Measurements from ENCODE around the gene LDB2. TPM values are rescaled to one million over a fixed set of nuclear protein-coding genes. Genes with fewer than 3 reads are reported as not detected.

LDB2 gene
- total RNA-seq, 1 experiment from 2014 or later, result not detected

- DNase-seq, result no peak
Measured at GRCh38 chr4:16865897-16866283, 32.6 kb downstream of the LDB2 start.

GRCh38 chr4:16865209-16865896, 33.1 kb downstream of the LDB2 start:
- Mint-ChIP-seq H3K27ac (ENCODE audit: unreplicated experiment) (no peak overlapping the region), H3K27me3 (ENCODE audit: unreplicated experiment) (no peaks in the 10 kb centered on the region), H3K36me3 (ENCODE audit: insufficient read depth, unreplicated experiment) (no peaks in the 10 kb centered on the region), H3K4me1 (ENCODE audit: low read depth, unreplicated experiment) (no peaks in the 10 kb centered on the region), H3K9me3 (ENCODE audit: low read depth, unreplicated experiment) (peaks cover 2% of the 10 kb centered on the region), H3K4me3 (ENCODE audit: low read depth, unreplicated experiment) (no peak overlapping the region)
- no peak for DNase-seq
- no TSS peak for BruUV-seq (replicated peaks)
- CTCF ChIA-PET, result interaction anchor here (1.3 kb wide), 1 partner anchor 16 kb away, joined by 3 read pairs; no protein-coding TSS in a partner anchor
- intact Hi-C loops (cut with micrococcal nuclease; ENCODE audit: unreplicated experiment), result no loop called here
- no peak for TF ChIP-seq CTCF (IDR thresholded peaks at IDR 0.05; ENCODE audit: unreplicated experiment)

More at GRCh38 chr4:16865897-16866283, 32.6 kb downstream of the LDB2 start:
- no peak for TF ChIP-seq CTCF (IDR thresholded peaks at IDR 0.05; ENCODE audit: unreplicated experiment)
- Mint-ChIP-seq H3K9me3 (ENCODE audit: low read depth, unreplicated experiment) (peaks cover 2% of the 10 kb centered on the region), H3K27ac (ENCODE audit: unreplicated experiment) (no peak overlapping the region), H3K4me3 (ENCODE audit: low read depth, unreplicated experiment) (no peak overlapping the region), H3K36me3 (ENCODE audit: insufficient read depth, unreplicated experiment) (no peaks in the 10 kb centered on the region), H3K4me1 (ENCODE audit: low read depth, unreplicated experiment) (no peaks in the 10 kb centered on the region), H3K27me3 (ENCODE audit: unreplicated experiment) (no peaks in the 10 kb centered on the region)
- CTCF ChIA-PET, result interaction anchor here (1.3 kb wide), 1 partner anchor 16 kb away, joined by 3 read pairs; no protein-coding TSS in a partner anchor
- no TSS peak for BruUV-seq (replicated peaks)
- intact Hi-C loops (cut with micrococcal nuclease; ENCODE audit: unreplicated experiment), result no loop called here

- no peak for DNase-seq
- Mint-ChIP-seq H3K4me3 (ENCODE audit: low read depth, unreplicated experiment) (no peak overlapping the region), H3K27ac (ENCODE audit: unreplicated experiment) (no peak overlapping the region), H3K27me3 (ENCODE audit: unreplicated experiment) (no peaks in the 10 kb centered on the region), H3K36me3 (ENCODE audit: insufficient read depth, unreplicated experiment) (no peaks in the 10 kb centered on the region), H3K4me1 (ENCODE audit: low read depth, unreplicated experiment) (no peaks in the 10 kb centered on the region), H3K9me3 (ENCODE audit: low read depth, unreplicated experiment) (no peaks in the 10 kb centered on the region)
- BruUV-seq (replicated peaks), result no TSS peak
- CTCF ChIA-PET, result no interaction called here
- TF ChIP-seq CTCF (IDR thresholded peaks at IDR 0.05; ENCODE audit: unreplicated experiment), result no peak
- intact Hi-C loops (cut with micrococcal nuclease; ENCODE audit: unreplicated experiment), result no loop called here
Measured at GRCh38 chr4:16864199-16864598, 34.2 kb downstream of the LDB2 start.

GRCh38 chr4:16862697-16863096, 35.7 kb downstream of the LDB2 start:
- no TSS peak for BruUV-seq (replicated peaks)
- no peak overlapping the region for H3K27ac Mint-ChIP-seq (ENCODE audit: unreplicated experiment)

More at GRCh38 chr4:16862697-16863096, 35.7 kb downstream of the LDB2 start:
- intact Hi-C loops (cut with micrococcal nuclease; ENCODE audit: unreplicated experiment), result no loop called here
- no peak for DNase-seq
- no peaks in the 10 kb centered on the region for H3K4me1 Mint-ChIP-seq (ENCODE audit: low read depth, unreplicated experiment)
- H3K9me3 Mint-ChIP-seq (ENCODE audit: low read depth, unreplicated experiment), result no peaks in the 10 kb centered on the region
- no peak for TF ChIP-seq CTCF (IDR thresholded peaks at IDR 0.05; ENCODE audit: unreplicated experiment)
- CTCF ChIA-PET, result no interaction called here
- H3K4me3 Mint-ChIP-seq (ENCODE audit: low read depth, unreplicated experiment), result no peak overlapping the region
- no peaks in the 10 kb centered on the region for H3K27me3 Mint-ChIP-seq (ENCODE audit: unreplicated experiment)
- H3K36me3 Mint-ChIP-seq (ENCODE audit: insufficient read depth, unreplicated experiment), result no peaks in the 10 kb centered on the region

Measured in Calu3 (cell line).